ENCODE data around the gene LRP1B. TPM values are rescaled to one million over a fixed set of nuclear protein-coding genes. Genes with fewer than 3 reads are reported as not detected.

The LRP1B gene
- total RNA-seq, 4 donors from 2014 or later = 1.2 to 3.3 (median 2.6) TPM

- TF ChIP-seq EP300 (IDR thresholded peaks at IDR 0.05) (no peak), CTCF (IDR thresholded peaks at IDR 0.05) (no peak), POLR2A (IDR thresholded peaks at IDR 0.05) (no peak)
- H3K27ac ChIP-seq = no peak overlapping the region
- no peaks in the 10 kb centered on the region for H3K9me3 ChIP-seq
- no peaks in the 10 kb centered on the region for H3K27me3 ChIP-seq
- H3K4me3 ChIP-seq = no peak overlapping the region
- DNase-seq (ENCODE audit: low spot score in 2 of 2) = no peak
- no peaks in the 10 kb centered on the region for H3K36me3 ChIP-seq
- no peaks in the 10 kb centered on the region for H3K4me1 ChIP-seq
These were observed 525.7 kb downstream of the LRP1B start for GRCh38 chr2:141605163-141605562.

GRCh38 chr2:141601511-141602152 lies 529.2 kb downstream of the LRP1B start:
- TF ChIP-seq CTCF (IDR thresholded peaks at IDR 0.05) = no peak
- no peak for TF ChIP-seq EP300 (IDR thresholded peaks at IDR 0.05)
- TF ChIP-seq POLR2A (IDR thresholded peaks at IDR 0.05) = no peak
- H3K9me3 ChIP-seq = no peaks in the 10 kb centered on the region
- H3K27ac ChIP-seq = no peak overlapping the region
- WGBS, 2 donors = 74 to 83% methylated on average over 8 of the region's 8 CpGs
- H3K4me3 ChIP-seq = no peak overlapping the region
- no peaks in the 10 kb centered on the region for H3K36me3 ChIP-seq
- H3K27me3 ChIP-seq = no peaks in the 10 kb centered on the region
- no peaks in the 10 kb centered on the region for H3K4me1 ChIP-seq
- DNase-seq (ENCODE audit: low spot score in 2 of 2) = no peak

- Histone ChIP-seq H3K27me3 (no peaks in the 10 kb centered on the region), H3K9me3 (no peaks in the 10 kb centered on the region), H3K4me1 (no peaks in the 10 kb centered on the region), H3K4me3 (no peak overlapping the region), H3K36me3 (no peaks in the 10 kb centered on the region), H3K27ac (no peak overlapping the region)
- no peak for DNase-seq (ENCODE audit: low spot score in 2 of 2)
- no peak for TF ChIP-seq POLR2A (IDR thresholded peaks at IDR 0.05)
- no peak for TF ChIP-seq EP300 (IDR thresholded peaks at IDR 0.05)
- no peak for TF ChIP-seq CTCF (IDR thresholded peaks at IDR 0.05)
- WGBS, 2 donors = 85 to 93% methylated on average over 4 of the region's 4 CpGs
These were observed 531.1 kb downstream of the LRP1B start for GRCh38 chr2:141599721-141600120.

GRCh38 chr2:141598982-141599381 lies 531.8 kb downstream of the LRP1B start:
- TF ChIP-seq CTCF (IDR thresholded peaks at IDR 0.05) (no peak), EP300 (IDR thresholded peaks at IDR 0.05) (no peak), POLR2A (IDR thresholded peaks at IDR 0.05) (no peak)
- Histone ChIP-seq H3K36me3 (no peaks in the 10 kb centered on the region), H3K4me1 (no peaks in the 10 kb centered on the region), H3K4me3 (no peak overlapping the region), H3K9me3 (no peaks in the 10 kb centered on the region), H3K27ac (no peak overlapping the region), H3K27me3 (no peaks in the 10 kb centered on the region)
- DNase-seq (ENCODE audit: low spot score in 2 of 2) = no peak
- 7 to 63% methylated on average over 1 to 2 of the region's 2 CpGs for WGBS, 2 donors

- Histone ChIP-seq H3K4me3 (no peak overlapping the region), H3K27ac (no peak overlapping the region), H3K27me3 (no peaks in the 10 kb centered on the region), H3K36me3 (no peaks in the 10 kb centered on the region), H3K9me3 (peaks cover 0 to 4% (median 0%) of the 10 kb centered on the region in 4 donors), H3K4me1 (no peaks in the 10 kb centered on the region)
- 86 to 89% methylated on average over 3 of the region's 3 CpGs for WGBS, 2 donors
- no peak for TF ChIP-seq CTCF (IDR thresholded peaks at IDR 0.05)
- no peak for TF ChIP-seq POLR2A (IDR thresholded peaks at IDR 0.05)
- TF ChIP-seq EP300 (IDR thresholded peaks at IDR 0.05) = no peak
- DNase-seq (ENCODE audit: low spot score in 2 of 2) = no peak
These were observed 535.4 kb downstream of the LRP1B start for GRCh38 chr2:141595316-141595920.

Data from tibial nerve (tissue), 4 donors.